NOMO-1 treated with DMSO at 0.1 percent for 48 hours (cell line): ENCODE data around the gene MIB2.
"Not testable (repeated sequence)": the region's sequence is repeated elsewhere in the genome, so short reads cannot be mapped to it uniquely, and the experiment has no call there.

Source experiments
- DNase-seq: peaks from one replicate; lab custom pipeline; 2025; ENCODE audit not compliant: unreplicated experiment; lab: John Stamatoyannopoulos, UW

Gene MIB2

GRCh38 chr1:1615256-1616044, at the start of gene MIB2:
MIB2 (plus strand) TSS chr1:1615500; CDS start chr1:1623453, 7,953 bp downstream.
- peak; percentile 95 for DNase-seq

- no peak for DNase-seq
These were observed 48.0 kb upstream of the MIB2 start for GRCh38 chr1:1567152-1567875.

- no peak for DNase-seq
These were observed 47.4 kb upstream of the MIB2 start for GRCh38 chr1:1567891-1568291.

GRCh38 chr1:1569341-1569740, 46.0 kb upstream of the MIB2 start:
- DNase-seq: no peak

GRCh38 chr1:1573843-1574720, 41.2 kb upstream of the MIB2 start:
- DNase-seq: peak; percentile 73

GRCh38 chr1:1574721-1575537, 40.4 kb upstream of the MIB2 start, which contains the start of gene SSU72:
SSU72 (minus strand) TSS chr1:1574863; CDS start chr1:1574557, 306 bp downstream.
- DNase-seq: peak; percentile 84

GRCh38 chr1:1577367-1578011, 37.8 kb upstream of the MIB2 start:
- no peak for DNase-seq

GRCh38 chr1:1578371-1578940, 36.8 kb upstream of the MIB2 start:
- no peak for DNase-seq

- no peak for DNase-seq
These were observed 32.5 kb upstream of the MIB2 start for GRCh38 chr1:1582585-1583346.

GRCh38 chr1:1583347-1584010, 31.8 kb upstream of the MIB2 start:
- DNase-seq: no peak

GRCh38 chr1:1591452-1591851, 23.8 kb upstream of the MIB2 start:
- DNase-seq: no peak

- no peak for DNase-seq
These were observed 21.3 kb upstream of the MIB2 start for GRCh38 chr1:1593834-1594601.

- DNase-seq: no peak
These were observed 20.6 kb upstream of the MIB2 start for GRCh38 chr1:1594602-1595260.

GRCh38 chr1:1595341-1595740, 20.0 kb upstream of the MIB2 start:
- DNase-seq: not testable (repeated sequence)

- no peak for DNase-seq
These were observed 18.6 kb upstream of the MIB2 start for GRCh38 chr1:1596493-1597274.

- peak; percentile 32 for DNase-seq
These were observed 17.9 kb upstream of the MIB2 start for GRCh38 chr1:1597275-1597930.
